Thymus (tissue), 11 donors: Measurements from ENCODE around the gene C7orf33. TPM values are rescaled to one million over a fixed set of nuclear protein-coding genes. Genes with fewer than 3 reads are reported as not detected.
"Not testable (repeated sequence)": the region's sequence is repeated elsewhere in the genome, so short reads cannot be mapped to it uniquely, and the experiment has no call there.

Source experiments
- DNase-seq, 9 donors: peaks; one replicate each; pipeline ENCODE4 v3.0.0-alpha.2; 2013; ENCODE audit warnings: low spot score in 9 of 9, low read depth in 6 of 9, missing footprints in 1 of 9
- H3K27ac ChIP-seq, 2 donors: one replicate each; pipeline ENCODE4 v1.5.1; 2013; ENCODE audit warnings: control low read depth in 1 of 2, low read depth in 1 of 2, low read length in 1 of 2, mild to moderate bottlenecking in 1 of 2, moderate library complexity in 1 of 2
- H3K27me3 ChIP-seq, 2 donors: one replicate each; pipeline ENCODE4 v1.5.1; 2013; ENCODE audit warnings: low read length in 1 of 2; ENCODE audit not compliant: control insufficient read depth in 2 of 2, insufficient read depth in 1 of 2
- H3K36me3 ChIP-seq, 2 donors: one replicate each; pipeline ENCODE4 v1.5.1; 2013; ENCODE audit warnings: low read length in 1 of 2, mild to moderate bottlenecking in 1 of 2, moderate library complexity in 1 of 2; ENCODE audit not compliant: control insufficient read depth in 2 of 2, insufficient read depth in 2 of 2
- H3K4me1 ChIP-seq, 2 donors: one replicate each; pipeline ENCODE4 v1.5.1; 2013; ENCODE audit warnings: low read length in 2 of 2; ENCODE audit not compliant: control insufficient read depth in 2 of 2, insufficient read depth in 2 of 2
- H3K4me3 ChIP-seq, 2 donors: one replicate each; pipeline ENCODE4 v1.5.1; 2013; ENCODE audit warnings: low read length in 2 of 2, control low read depth in 1 of 2, mild to moderate bottlenecking in 1 of 2
- H3K9me3 ChIP-seq, 2 donors: one replicate each; pipeline ENCODE4 v1.5.1; 2013; ENCODE audit warnings: low read length in 1 of 2, mild to moderate bottlenecking in 1 of 2; ENCODE audit not compliant: control insufficient read depth in 2 of 2, insufficient read depth in 1 of 2
- WGBS: extraction: QIAGEN DNeasy Blood & Tissue Kit; methylation state at CpG from one replicate; pipeline ENCODE4 v1.1.7; 2013; 5-methylcytosine and 5-hydroxymethylcytosine counted together
- polyA plus RNA-seq: library from polyadenylated mRNA; stranded (reverse); fragments of 200-250 nt; gene quantifications from one replicate; pipeline ENCODE4 v1.2.3, GENCODE V29; 2013
- total RNA-seq: library from RNA; stranded (reverse); fragments of 120-200 nt; gene quantifications from one replicate; pipeline ENCODE4 v1.2.4, GENCODE V29; 2013
- donor health status: healthy.

The C7orf33 gene
- total and polyA plus RNA-seq, 2 donors, result not detected

DNA sequence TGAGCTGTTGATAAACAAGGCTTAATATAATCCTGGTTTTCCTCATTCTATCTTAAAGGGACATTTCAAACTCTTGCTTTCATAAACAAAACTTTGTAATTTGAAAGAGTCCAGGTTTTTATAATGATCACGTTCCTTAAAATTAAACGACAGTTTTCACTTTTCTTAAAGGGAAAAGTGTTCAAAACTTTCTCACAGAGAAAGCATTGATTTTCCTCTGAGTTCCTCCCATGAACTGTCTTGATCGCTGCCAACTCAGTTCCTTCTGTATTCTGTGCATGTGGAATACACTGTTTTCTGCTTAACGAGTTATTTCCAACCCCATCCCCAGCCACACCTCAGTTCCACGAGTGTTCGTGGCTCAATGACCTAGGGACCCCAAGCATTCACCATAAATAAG, 2.4 kb upstream of the C7orf33 start:
- 88% methylated on average over 6 of the region's 6 CpGs for WGBS
- no peak for DNase-seq

DNA sequence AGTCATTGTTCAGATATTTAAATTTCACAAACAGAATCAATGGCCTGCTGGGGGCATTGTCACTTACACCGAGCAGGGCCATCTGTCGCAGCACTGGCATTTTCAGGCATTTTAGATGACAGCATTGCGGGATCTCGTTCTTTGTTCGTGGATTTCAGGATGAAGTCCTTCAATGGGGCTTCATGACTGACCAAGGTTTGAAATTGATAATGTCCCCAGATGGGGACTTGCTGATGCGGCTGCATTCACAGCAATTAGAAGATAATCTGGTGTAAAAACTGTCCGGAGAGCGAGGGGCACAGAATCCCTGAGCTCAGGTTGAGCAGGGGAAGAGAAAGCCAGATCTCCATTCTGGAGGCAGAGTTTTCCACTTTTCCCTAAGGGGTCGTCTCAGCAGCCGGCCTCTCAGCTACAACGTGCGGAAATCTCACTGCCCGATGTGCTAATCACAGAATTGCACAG, 1.9 kb upstream of the C7orf33 start:
- Histone ChIP-seq H3K4me1 (no peaks in the 10 kb centered on the region), H3K27ac (no peak overlapping the region), H3K36me3 (no peaks in the 10 kb centered on the region), H3K4me3 (no peak overlapping the region), H3K27me3 (no peaks in the 10 kb centered on the region), H3K9me3 (no peaks in the 10 kb centered on the region)
- WGBS, result 90% methylated on average over 13 of the region's 13 CpGs
- no peak for DNase-seq

More for the DNA sequence above, 2.4 kb upstream of the C7orf33 start:
- Histone ChIP-seq H3K27ac (no peak overlapping the region), H3K27me3 (no peaks in the 10 kb centered on the region), H3K9me3 (no peaks in the 10 kb centered on the region), H3K36me3 (no peaks in the 10 kb centered on the region), H3K4me3 (no peak overlapping the region), H3K4me1 (no peaks in the 10 kb centered on the region)

DNA sequence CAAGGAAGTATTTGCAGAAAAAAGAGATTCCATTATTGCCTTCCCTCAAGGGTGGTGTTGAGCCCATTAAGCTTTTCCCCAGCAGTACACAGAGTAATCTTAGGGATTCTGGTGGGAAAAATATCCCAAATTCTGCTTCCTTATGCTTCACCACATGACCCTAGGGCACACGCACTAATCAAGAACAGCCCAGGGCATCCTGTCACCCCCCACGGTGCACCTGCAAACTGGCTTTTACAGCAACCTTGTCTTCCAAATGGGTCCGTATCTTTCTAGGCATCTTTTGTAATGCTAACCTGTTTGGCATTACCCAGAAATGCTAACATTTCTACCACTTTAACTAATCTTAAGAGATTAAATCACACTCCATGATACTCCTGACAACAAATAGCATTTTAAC, 926 bp upstream of the C7orf33 start:
- no peak for DNase-seq
- Histone ChIP-seq H3K4me1 (no peaks in the 10 kb centered on the region), H3K9me3 (no peaks in the 10 kb centered on the region), H3K27ac (no peak overlapping the region), H3K36me3 (no peaks in the 10 kb centered on the region), H3K4me3 (no peak overlapping the region), H3K27me3 (no peaks in the 10 kb centered on the region)
- 85% methylated on average over 3 of the region's 3 CpGs for WGBS

DNA sequence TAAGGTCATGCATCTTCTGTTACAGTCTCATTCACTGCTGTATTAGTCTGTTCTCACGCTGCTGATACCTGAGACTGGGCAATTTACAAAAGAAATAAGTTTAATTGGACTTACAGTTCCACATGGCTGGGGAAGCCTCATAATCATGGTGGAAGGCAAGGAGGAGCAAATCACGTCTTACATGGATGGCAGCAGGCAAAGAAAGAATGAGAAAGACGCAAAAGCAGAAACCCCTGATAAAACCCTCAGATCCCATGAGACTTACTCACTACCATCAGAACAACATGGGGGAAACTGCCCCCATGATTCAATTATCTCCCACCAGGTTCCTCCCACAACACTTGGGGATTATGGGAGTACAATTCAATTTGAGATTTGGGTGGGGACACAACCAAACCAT, 5.8 kb downstream of the C7orf33 start:
- 98% methylated on average over 3 of the region's 3 CpGs for WGBS
- H3K4me3 ChIP-seq, H3K27me3 ChIP-seq, H3K36me3 ChIP-seq, H3K27ac ChIP-seq, DNase-seq, H3K4me1 ChIP-seq, H3K9me3 ChIP-seq: not testable (repeated sequence)

DNA sequence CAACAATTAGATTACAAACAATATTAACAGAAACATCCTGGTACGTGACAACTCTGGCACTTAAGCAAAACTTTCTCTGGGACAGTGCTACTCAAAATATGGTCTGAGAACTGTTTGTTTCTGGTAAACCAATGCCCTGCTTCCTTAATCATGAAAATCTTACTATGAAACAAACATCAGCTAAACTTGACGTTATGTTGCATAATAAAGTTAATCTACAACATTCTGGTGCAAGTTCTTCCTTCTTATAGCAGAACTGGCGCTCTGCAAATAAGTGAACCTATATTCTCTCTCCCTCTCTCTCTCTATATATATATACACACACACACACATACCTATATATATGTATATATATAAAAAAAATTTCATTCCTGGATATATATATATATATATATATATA, 7.8 kb downstream of the C7orf33 start:
- WGBS, result 92% methylated on average over 3 of the region's 3 CpGs
- H3K27me3 ChIP-seq, result no peaks in the 10 kb centered on the region
- no peaks in the 10 kb centered on the region for H3K4me1 ChIP-seq
- no peak overlapping the region for H3K4me3 ChIP-seq
- no peaks in the 10 kb centered on the region for H3K9me3 ChIP-seq
- H3K27ac ChIP-seq, result no peak overlapping the region
- H3K36me3 ChIP-seq, result no peaks in the 10 kb centered on the region
- no peak for DNase-seq

DNA sequence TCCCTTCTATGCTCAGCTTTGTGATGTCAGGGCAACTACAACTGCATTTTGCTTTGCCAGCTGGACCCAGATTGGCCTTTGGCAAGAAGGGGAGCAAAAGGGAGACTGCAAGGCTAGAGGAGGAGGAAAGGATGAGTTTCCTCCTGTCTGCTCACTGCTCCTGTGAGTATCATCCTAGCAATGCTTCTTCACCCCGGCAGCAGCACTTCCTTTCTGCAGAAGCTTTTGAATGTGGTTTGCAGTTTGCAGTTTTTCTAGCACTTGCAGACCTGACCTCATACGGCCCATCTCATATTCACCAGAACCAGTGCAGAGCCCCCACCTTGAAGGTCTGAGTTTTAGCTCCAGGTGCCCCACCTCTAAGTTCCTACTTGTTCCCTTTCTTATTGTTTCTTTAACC, 14.8 kb downstream of the C7orf33 start:
- no peaks in the 10 kb centered on the region for H3K27me3 ChIP-seq
- no peak overlapping the region for H3K27ac ChIP-seq
- DNase-seq, result no peak
- 58% methylated on average over 2 of the region's 2 CpGs for WGBS
- no peak overlapping the region for H3K4me3 ChIP-seq
- H3K4me1 ChIP-seq, result no peaks in the 10 kb centered on the region
- H3K36me3 ChIP-seq, result no peaks in the 10 kb centered on the region
- H3K9me3 ChIP-seq, result peaks cover 0 to 5% of the 10 kb centered on the region in 2 donors

DNA sequence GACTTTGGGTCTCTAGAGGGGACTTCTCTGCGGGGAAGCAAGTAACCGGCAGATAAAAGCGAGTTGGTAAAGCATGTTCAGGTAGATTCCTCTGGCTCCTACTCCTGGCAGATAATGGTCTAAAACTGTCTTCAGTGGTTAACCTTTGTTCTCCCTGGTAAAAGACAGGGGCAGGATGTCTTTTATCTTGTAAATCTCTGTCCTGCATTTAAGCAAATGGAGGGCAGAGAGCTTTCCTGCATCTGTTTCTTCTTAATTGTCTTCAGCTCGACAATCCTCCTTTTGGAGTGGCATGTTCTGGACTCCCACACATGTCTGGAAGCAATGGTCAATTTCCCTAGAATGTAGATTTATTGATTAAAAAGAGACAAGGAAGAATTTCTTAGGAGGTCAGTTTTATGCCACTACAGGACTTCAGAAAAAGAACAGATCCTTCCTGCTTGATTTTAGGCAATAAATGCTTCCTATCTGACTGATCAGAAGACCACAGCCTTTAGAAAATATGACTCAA, 16.6 kb downstream of the C7orf33 start:
- DNase-seq, result no peak
- Histone ChIP-seq H3K4me3 (no peak overlapping the region), H3K27me3 (no peaks in the 10 kb centered on the region), H3K36me3 (no peaks in the 10 kb centered on the region), H3K4me1 (no peaks in the 10 kb centered on the region), H3K9me3 (peaks cover 0 to 5% of the 10 kb centered on the region in 2 donors), H3K27ac (no peak overlapping the region)
- WGBS, result 44% methylated on average over 4 of the region's 4 CpGs

DNA sequence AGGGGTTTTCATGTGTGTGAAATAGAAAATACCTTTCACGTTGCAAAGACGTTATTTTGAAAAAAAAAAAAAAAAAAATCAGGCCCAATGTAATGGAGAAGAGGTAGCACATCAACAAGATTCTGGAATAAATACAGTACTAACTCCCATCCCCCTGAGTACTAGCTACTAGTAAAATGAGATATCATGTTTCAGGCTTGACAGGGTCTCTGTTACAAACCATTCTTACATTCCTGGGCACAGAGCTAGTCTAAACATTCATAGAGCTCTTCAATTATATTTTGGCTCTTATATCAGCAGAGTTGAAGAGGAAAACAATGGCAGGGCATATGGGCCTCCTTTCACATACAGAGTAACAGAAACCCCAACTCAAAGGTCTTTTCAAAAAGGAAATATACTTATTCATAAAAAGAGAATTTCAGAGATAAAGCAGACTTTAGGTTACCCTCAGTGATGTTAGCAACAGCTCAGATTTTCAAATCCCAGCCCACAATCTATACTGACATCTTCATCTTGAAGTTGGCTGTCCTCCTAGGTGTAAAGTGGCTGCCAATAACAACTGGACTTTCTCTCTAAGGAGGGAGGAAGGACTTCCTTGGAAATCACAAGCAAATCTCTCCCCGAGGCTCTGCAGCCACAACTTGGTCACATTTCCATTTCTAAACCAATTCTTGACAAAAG, 18.6 kb downstream of the C7orf33 start:
- H3K9me3 ChIP-seq, result peaks cover 0 to 5% of the 10 kb centered on the region in 2 donors
- H3K4me3 ChIP-seq, result no peak overlapping the region
- H3K27me3 ChIP-seq, result no peaks in the 10 kb centered on the region
- DNase-seq, result no peak
- no peaks in the 10 kb centered on the region for H3K4me1 ChIP-seq
- H3K36me3 ChIP-seq, result no peaks in the 10 kb centered on the region
- WGBS, result 92% methylated on average over 3 of the region's 3 CpGs
- no peak overlapping the region for H3K27ac ChIP-seq

DNA sequence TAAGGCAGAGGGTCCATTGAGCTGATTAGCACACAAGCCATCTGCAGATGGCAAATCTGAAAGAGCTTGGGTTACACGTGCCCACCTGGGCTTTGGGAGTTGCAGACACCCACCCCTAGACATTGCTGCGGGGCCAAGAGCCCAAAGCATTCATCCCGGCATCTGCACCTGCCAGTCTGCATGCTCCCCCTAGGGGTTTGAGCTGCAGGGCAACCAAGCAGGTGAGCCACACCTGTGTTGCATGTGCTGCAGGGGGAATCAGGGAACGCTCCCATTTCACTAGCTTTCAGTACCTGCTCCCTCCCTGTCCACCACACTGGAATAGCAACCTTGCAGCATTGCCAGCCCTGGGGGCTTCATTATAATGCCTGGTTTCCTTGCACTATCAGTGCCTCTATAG, 21.1 kb downstream of the C7orf33 start:
- Histone ChIP-seq H3K27me3 (no peaks in the 10 kb centered on the region), H3K9me3 (no peaks in the 10 kb centered on the region), H3K4me1 (no peaks in the 10 kb centered on the region), H3K27ac (no peak overlapping the region), H3K36me3 (no peaks in the 10 kb centered on the region), H3K4me3 (no peak overlapping the region)
- 83% methylated on average over 4 of the region's 4 CpGs for WGBS
- no peak for DNase-seq
